Adipose tissue (tissue), 3 donors: Measurements from ENCODE around the gene P2RX1. TPM values are rescaled to one million over a fixed set of nuclear protein-coding genes. Genes with fewer than 3 reads are reported as not detected.
"Not testable (repeated sequence)": the region's sequence is repeated elsewhere in the genome, so short reads cannot be mapped to it uniquely, and the experiment has no call there.

Experiments
- H3K27ac ChIP-seq: one replicate; pipeline ENCODE4 v1.5.1; 2013; ENCODE audit warnings: low read depth, low read length
- WGBS, 3 donors: extraction: QIAGEN DNeasy Blood & Tissue Kit; methylation state at CpG; one replicate each; pipeline ENCODE4 v1.1.7; 2013; 5-methylcytosine and 5-hydroxymethylcytosine counted together
- polyA plus RNA-seq, 3 donors: library from polyadenylated mRNA; stranded (reverse); fragments of 200-250 nt; gene quantifications; one replicate each; pipeline ENCODE4 v1.2.3, GENCODE V29; 2013
- donor health status: healthy with polysubstance abuse.
- donor health status: Bipolar disorder and iron deficiency.
- donor health status: healthy.

Gene P2RX1
- polyA plus RNA-seq, 3 donors: 0.34 to 18.9 (median 3.3) TPM

GRCh38 chr17:3954976-3955672, 38.9 kb upstream of the P2RX1 start:
- H3K27ac ChIP-seq: no peak overlapping the region
- 67 to 70% (median 70%) methylated on average over 18 of the region's 18 CpGs for WGBS, 3 donors

DNA sequence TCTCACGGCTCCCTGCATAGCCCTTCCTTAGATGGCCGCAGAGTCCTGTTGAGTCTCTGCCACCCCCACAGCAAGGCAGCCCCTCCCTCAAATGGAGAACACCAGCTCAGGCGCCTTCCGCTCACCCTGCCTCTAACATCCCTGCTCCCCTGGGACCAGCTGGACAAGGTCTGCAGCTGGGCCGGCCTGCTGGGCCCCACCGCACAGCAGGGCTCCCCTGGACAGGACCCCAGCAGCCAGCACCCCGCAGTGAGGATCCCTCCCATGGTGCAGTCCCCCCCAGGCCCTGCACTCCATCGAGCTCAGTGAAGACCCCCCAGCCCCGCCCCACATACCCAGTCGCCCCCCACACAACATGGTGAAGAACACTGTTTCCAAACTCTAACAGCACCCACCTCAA, 37.8 kb upstream of the P2RX1 start:
- no peak overlapping the region for H3K27ac ChIP-seq
- WGBS, 3 donors: 88 to 96% (median 94%) methylated on average over 10 of the region's 10 CpGs

GRCh38 chr17:3953542-3953941, 37.3 kb upstream of the P2RX1 start:
- H3K27ac ChIP-seq: no peak overlapping the region
- 86 to 92% (median 90%) methylated on average over 14 of the region's 14 CpGs for WGBS, 3 donors

- no peak overlapping the region for H3K27ac ChIP-seq
- WGBS, 3 donors: 97 to 98% (median 97%) methylated on average over 14 of the region's 14 CpGs
These were observed 35.9 kb upstream of the P2RX1 start for GRCh38 chr17:3952186-3952585.

- WGBS, 3 donors: 90 to 95% (median 91%) methylated on average over 12 to 16 of the region's 16 CpGs
- H3K27ac ChIP-seq: no peak overlapping the region
These were observed 35.2 kb upstream of the P2RX1 start for GRCh38 chr17:3951420-3951819.

DNA sequence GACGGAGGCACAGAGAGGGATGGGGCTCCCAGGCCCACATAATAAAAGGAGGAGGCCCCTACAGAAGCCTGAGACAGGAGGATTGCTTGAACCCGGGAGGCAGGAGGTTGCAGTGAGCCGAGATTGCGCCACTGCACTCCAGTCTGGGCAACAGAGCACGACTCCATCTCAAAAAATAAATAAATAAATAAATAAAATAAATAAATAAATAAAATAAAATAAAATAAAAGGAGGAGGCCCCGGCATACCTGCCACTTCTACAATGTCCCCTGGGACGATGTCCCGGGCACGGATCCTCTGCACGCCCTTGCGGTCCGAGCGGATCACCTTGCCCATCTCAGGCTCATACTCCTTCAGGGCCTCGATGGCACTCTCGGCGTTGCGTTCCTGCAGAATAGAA, 34.7 kb upstream of the P2RX1 start:
- WGBS, 3 donors: 93 to 97% (median 95%) methylated on average over 17 of the region's 17 CpGs
- H3K27ac ChIP-seq: no peak overlapping the region

- 91 to 95% (median 93%) methylated on average over 12 of the region's 12 CpGs for WGBS, 3 donors
- H3K27ac ChIP-seq: no peak overlapping the region
These were observed 34.3 kb upstream of the P2RX1 start for GRCh38 chr17:3950584-3950983.

GRCh38 chr17:3949418-3949817, 33.2 kb upstream of the P2RX1 start:
- WGBS, 3 donors: 54 to 87% (median 84%) methylated on average over 3 of the region's 3 CpGs
- no peak overlapping the region for H3K27ac ChIP-seq

DNA sequence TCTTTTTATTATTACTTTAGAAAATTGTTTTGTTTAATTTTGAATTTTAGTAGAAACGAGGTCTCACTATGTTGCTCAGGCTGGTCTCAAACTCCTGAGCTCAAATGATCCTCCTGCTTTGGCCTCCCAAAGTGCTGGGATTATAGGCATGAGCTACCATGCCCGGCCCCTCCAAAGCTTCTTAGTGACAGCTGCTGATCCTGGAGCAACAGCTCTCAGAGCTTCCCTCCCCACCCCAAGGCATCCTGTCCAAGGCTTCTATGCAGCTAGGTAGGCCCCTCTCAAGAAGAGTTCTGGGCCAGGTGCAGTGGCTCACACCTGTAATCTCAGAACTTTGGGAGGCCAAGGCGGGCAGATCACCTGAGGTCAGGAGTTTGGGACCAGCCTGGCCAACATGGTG, 32.3 kb upstream of the P2RX1 start:
- not testable (repeated sequence) for H3K27ac ChIP-seq
- WGBS, 3 donors: 92 to 97% (median 93%) methylated on average over 3 of the region's 3 CpGs

GRCh38 chr17:3947318-3947810, 31.1 kb upstream of the P2RX1 start:
- WGBS, 3 donors: 95 to 97% (median 95%) methylated on average over 43 of the region's 43 CpGs
- no peak overlapping the region for H3K27ac ChIP-seq

DNA sequence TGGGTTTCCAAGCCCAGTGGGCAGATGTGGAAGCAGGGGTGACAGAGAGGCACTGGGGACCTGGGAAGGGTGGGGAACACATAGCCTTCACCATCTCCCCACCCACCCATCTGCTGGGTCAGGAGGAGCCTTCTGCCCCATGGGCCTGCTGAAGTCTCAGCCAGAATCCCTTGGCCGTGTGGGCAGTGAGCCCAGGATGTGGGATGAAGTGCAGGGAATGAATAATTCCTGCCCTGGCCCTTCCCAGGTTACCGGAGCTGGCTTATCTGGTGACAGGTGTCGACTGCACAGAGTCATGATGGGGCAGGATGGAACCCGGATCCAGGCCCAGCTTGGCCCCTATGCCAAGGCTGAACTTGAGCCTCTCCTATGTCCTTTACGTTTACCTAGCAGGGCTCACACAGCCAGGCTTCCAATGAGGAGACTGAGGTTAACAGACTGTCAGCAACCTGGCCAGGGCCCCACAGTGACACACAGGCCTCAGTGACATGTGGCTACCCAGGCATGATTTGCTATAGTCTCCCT, 30.5 kb upstream of the P2RX1 start:
- WGBS, 3 donors: 59 to 76% (median 71%) methylated on average over 5 of the region's 5 CpGs
- H3K27ac ChIP-seq: no peak overlapping the region

DNA sequence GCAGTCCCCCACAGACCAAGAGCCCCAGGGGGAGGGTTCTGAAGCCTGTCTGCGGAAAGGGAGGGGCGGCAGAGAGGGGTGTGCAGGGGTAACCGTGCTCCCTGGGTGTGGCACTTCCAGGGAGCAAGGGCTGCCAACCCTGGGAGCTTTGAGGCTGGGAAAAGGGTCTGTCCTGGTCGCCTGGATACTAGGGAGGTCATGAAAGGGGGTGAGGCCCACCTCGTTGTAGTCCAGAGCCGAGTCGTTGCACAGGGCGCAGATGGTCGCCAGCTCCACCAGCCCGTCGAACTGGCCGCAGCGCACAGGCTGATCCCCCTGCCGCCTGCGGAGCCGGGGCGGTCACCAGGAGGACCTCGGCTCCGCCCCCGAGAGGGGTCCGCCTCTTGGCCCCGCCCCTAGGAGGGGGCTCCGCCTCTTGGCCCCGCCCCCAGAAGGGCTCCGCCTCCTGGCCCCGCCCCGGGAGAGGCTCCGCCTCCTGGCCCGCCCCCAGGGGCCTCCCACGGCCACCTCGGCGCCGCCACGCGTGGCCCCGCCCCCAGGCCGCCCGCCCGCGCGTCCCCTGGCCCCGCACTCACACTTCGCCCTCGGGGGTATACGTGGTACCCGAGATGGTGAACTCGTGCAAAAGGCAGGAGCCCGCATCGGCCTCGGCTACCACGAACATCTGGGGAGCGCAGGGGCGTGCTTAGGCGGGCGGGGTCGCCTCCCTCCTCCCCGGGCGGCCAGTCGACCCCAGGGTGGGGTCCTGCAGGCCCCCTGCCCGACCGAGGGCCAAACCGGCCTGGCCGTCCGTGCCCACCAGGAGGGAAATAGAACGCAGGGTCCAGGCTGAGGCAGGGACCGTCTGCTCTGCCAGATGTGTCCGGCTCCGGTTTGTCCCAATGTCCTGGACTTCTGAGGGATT, 28.5 kb upstream of the P2RX1 start:
- no peak overlapping the region for H3K27ac ChIP-seq
- 32 to 59% (median 57%) methylated on average over 44 to 68 of the region's 68 CpGs for WGBS, 3 donors

GRCh38 chr17:3943240-3943891, 27.1 kb upstream of the P2RX1 start:
- H3K27ac ChIP-seq: no peak overlapping the region
- 81 to 90% (median 88%) methylated on average over 23 of the region's 23 CpGs for WGBS, 3 donors

- 95 to 96% (median 95%) methylated on average over 48 of the region's 48 CpGs for WGBS, 3 donors
These were observed 24.9 kb upstream of the P2RX1 start for GRCh38 chr17:3940965-3941698.

GRCh38 chr17:3937359-3937758, 21.1 kb upstream of the P2RX1 start:
- no peak overlapping the region for H3K27ac ChIP-seq
- WGBS, 3 donors: 93 to 98% (median 95%) methylated on average over 17 of the region's 17 CpGs

More at GRCh38 chr17:3940965-3941698, 24.9 kb upstream of the P2RX1 start:
- H3K27ac ChIP-seq: no peak overlapping the region

- WGBS, 3 donors: 96 to 98% (median 97%) methylated on average over 9 of the region's 9 CpGs
- no peak overlapping the region for H3K27ac ChIP-seq
These were observed 19.6 kb upstream of the P2RX1 start for GRCh38 chr17:3935825-3936355.

GRCh38 chr17:3935140-3935542, 18.9 kb upstream of the P2RX1 start:
- WGBS, 3 donors: 18 to 34% (median 28%) methylated on average over 8 to 10 of the region's 10 CpGs
- no peak overlapping the region for H3K27ac ChIP-seq

DNA sequence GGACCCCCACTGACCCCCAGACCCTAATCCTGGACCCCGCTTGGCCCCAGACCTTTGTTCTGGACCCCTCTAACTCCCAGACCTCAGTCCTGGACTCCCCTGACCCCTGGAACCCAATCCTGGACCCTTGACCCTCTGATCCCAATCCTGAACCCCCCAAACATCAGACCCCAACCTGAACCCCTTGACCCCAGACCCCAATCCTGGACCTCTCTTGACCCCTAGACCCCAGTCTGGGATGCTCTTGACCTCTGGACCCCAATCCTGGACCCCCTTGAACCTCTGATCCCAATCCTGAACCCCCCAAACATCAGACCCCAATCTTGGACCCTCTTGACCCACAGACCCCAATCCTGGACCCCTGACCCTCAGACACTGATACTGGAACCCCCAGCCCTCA, 13.5 kb upstream of the P2RX1 start:
- H3K27ac ChIP-seq: no peak overlapping the region
- WGBS, 3 donors: 91 to 96% (median 94%) methylated on average over 1 of the region's 1 CpG
